AG04450 (cell line): ENCODE results near the gene SLC35E2B. TPM values are rescaled to one million over a fixed set of nuclear protein-coding genes. Genes with fewer than 3 reads are reported as not detected.
A peak's percentile ranks its signal among the peaks of the same experiment; 100 is the strongest.
"Not testable (repeated sequence)": the region's sequence is repeated elsewhere in the genome, so short reads cannot be mapped to it uniquely, and the experiment has no call there.

Experiments
- CTCF ChIA-PET: fragments of 300-600, 350-600 bp; formaldehyde crosslinking; extraction: SDS; loops from one replicate; lab custom pipeline; 2022; ENCODE audit warnings: antibody characterized with exemption, inconsistent platforms; lab: Charles Lee
- POLR2A ChIA-PET: fragments of 350-600 bp; formaldehyde crosslinking; extraction: SDS; loops from one replicate; lab custom pipeline; 2021; ENCODE audit warnings: antibody characterized with exemption, inconsistent platforms; lab: Yijun Ruan, JAX
- DNase-seq: peaks from one replicate; pipeline ENCODE4 v3.0.0-alpha.2; 2011; ENCODE audit warnings: low read depth, low spot score
- H3K27ac ChIP-seq: one replicate; pipeline ENCODE4 v1.5.1; 2012; ENCODE audit warnings: low read depth, low read length, control low read depth
- H3K27me3 ChIP-seq: one replicate; pipeline ENCODE4 v1.6.0; 2012; ENCODE audit warnings: low read length; ENCODE audit not compliant: control insufficient read depth, insufficient read depth
- H3K4me3 ChIP-seq: 2 replicates; pipeline ENCODE4 v1.5.1; 2011; ENCODE audit warnings: mild to moderate bottlenecking, low read depth, low read length, control low read depth
- H3K9me3 ChIP-seq: 2 replicates; pipeline ENCODE4 v1.5.1; 2012; ENCODE audit warnings: low read length; ENCODE audit not compliant: control insufficient read depth, insufficient read depth
- CTCF ChIP-seq: IDR thresholded peaks from 2 replicates; pipeline ENCODE4 v1.5.1; 2011; ENCODE audit warnings: low read depth, low read length, control low read depth, inconsistent platforms
- polyA plus RNA-seq: library from polyadenylated mRNA; depleted of rRNA; stranded (reverse); fragments of >200 nt; gene quantifications from 2 replicates; pipeline ENCODE4 v1.2.3, GENCODE V29; 2011

The SLC35E2B gene
- polyA plus RNA-seq, 1 experiment: 30.5 TPM

GRCh38 chr1:1704284-1704957, 11.8 kb upstream of the SLC35E2B start:
- POLR2A ChIA-PET, H3K9me3 ChIP-seq, H3K4me3 ChIP-seq, DNase-seq, H3K27me3 ChIP-seq, CTCF ChIA-PET, H3K27ac ChIP-seq: not testable (repeated sequence)

- no peaks in the 10 kb centered on the region for H3K27me3 ChIP-seq
- no peak for DNase-seq
- POLR2A ChIA-PET: no interaction called here
- H3K4me3 ChIP-seq: no peak overlapping the region
- no peak for TF ChIP-seq CTCF
- CTCF ChIA-PET: no interaction called here
- no peak overlapping the region for H3K27ac ChIP-seq
- no peaks in the 10 kb centered on the region for H3K9me3 ChIP-seq
Observed at GRCh38 chr1:1703796-1704195, 11.2 kb upstream of the SLC35E2B start.

- POLR2A ChIA-PET, DNase-seq, H3K27ac ChIP-seq, H3K9me3 ChIP-seq, H3K27me3 ChIP-seq, H3K4me3 ChIP-seq, CTCF ChIA-PET: not testable (repeated sequence)
Observed at GRCh38 chr1:1702506-1702905, 9.9 kb upstream of the SLC35E2B start.

- H3K4me3 ChIP-seq, CTCF ChIA-PET, H3K27ac ChIP-seq, H3K9me3 ChIP-seq, POLR2A ChIA-PET, DNase-seq, H3K27me3 ChIP-seq: not testable (repeated sequence)
Observed at GRCh38 chr1:1700557-1700956, 8.0 kb upstream of the SLC35E2B start.

- DNase-seq, H3K27me3 ChIP-seq, CTCF ChIA-PET, H3K27ac ChIP-seq, POLR2A ChIA-PET, H3K4me3 ChIP-seq, H3K9me3 ChIP-seq: not testable (repeated sequence)
Observed at GRCh38 chr1:1700067-1700466, 7.5 kb upstream of the SLC35E2B start.

GRCh38 chr1:1699061-1699460, 6.5 kb upstream of the SLC35E2B start:
- H3K9me3 ChIP-seq, POLR2A ChIA-PET, CTCF ChIA-PET, DNase-seq, H3K4me3 ChIP-seq, H3K27ac ChIP-seq, H3K27me3 ChIP-seq: not testable (repeated sequence)

- H3K27ac ChIP-seq, H3K9me3 ChIP-seq, H3K4me3 ChIP-seq, DNase-seq, POLR2A ChIA-PET, H3K27me3 ChIP-seq, CTCF ChIA-PET: not testable (repeated sequence)
Observed at GRCh38 chr1:1697358-1698183, 5.0 kb upstream of the SLC35E2B start.

GRCh38 chr1:1696431-1697357, 4.1 kb upstream of the SLC35E2B start:
- POLR2A ChIA-PET, H3K4me3 ChIP-seq, H3K27me3 ChIP-seq, DNase-seq, H3K27ac ChIP-seq, CTCF ChIA-PET, H3K9me3 ChIP-seq: not testable (repeated sequence)

- H3K27ac ChIP-seq: peak overlapping the region; percentile 93
- DNase-seq: peak; percentile 2
- peak overlapping the region; percentile 59 for H3K4me3 ChIP-seq
- CTCF ChIA-PET, H3K27me3 ChIP-seq, H3K9me3 ChIP-seq, POLR2A ChIA-PET: not testable (repeated sequence)
Observed at GRCh38 chr1:1692324-1692713, 276 bp downstream of the SLC35E2B start.

GRCh38 chr1:1691443-1691842, 1.2 kb downstream of the SLC35E2B start:
- POLR2A ChIA-PET, H3K9me3 ChIP-seq, DNase-seq, H3K27me3 ChIP-seq, H3K27ac ChIP-seq, CTCF ChIA-PET: not testable (repeated sequence)
- H3K4me3 ChIP-seq: peak overlapping the region; percentile 49
